ENCODE results near the gene YLPM1. TPM values are rescaled to one million over a fixed set of nuclear protein-coding genes. Genes with fewer than 3 reads are reported as not detected.

Gene YLPM1
- total RNA-seq, 1 donor from 2014 or later = 91.2 TPM

DNA sequence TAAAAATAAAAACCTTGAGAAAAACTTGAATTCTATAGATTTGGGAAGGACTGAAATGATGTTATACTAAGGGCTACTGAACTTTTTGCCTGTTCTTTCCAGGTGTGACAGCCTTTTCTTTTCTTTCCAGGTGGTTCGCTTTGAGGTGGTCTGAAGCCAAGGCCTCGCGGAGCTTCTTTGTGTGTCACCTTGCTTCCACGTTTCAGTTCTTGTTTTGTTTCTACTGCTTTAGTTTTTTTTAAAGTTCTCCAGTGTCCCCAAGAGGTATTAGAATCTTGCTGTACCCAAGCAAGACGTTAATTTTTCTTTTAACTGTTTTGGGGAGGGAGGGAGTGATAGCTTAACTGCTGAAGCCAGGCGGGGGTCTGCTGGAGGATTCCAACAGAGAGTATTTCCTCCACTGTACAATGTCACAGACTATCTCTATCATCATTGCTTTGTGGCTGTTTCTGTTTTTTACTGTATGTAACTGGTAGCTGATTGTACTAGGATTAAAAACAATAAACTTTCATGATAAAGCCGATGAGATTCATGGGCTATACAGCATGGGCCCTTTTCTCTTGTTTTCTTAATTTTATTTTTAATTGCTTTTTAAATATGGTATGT is 72.6 kb downstream of the YLPM1 start:
- intact Hi-C loops (cut with DNase I) = no loop called here
- ATAC-seq = no peak
- no peak for DNase-seq (ENCODE audit: low spot score)

DNA sequence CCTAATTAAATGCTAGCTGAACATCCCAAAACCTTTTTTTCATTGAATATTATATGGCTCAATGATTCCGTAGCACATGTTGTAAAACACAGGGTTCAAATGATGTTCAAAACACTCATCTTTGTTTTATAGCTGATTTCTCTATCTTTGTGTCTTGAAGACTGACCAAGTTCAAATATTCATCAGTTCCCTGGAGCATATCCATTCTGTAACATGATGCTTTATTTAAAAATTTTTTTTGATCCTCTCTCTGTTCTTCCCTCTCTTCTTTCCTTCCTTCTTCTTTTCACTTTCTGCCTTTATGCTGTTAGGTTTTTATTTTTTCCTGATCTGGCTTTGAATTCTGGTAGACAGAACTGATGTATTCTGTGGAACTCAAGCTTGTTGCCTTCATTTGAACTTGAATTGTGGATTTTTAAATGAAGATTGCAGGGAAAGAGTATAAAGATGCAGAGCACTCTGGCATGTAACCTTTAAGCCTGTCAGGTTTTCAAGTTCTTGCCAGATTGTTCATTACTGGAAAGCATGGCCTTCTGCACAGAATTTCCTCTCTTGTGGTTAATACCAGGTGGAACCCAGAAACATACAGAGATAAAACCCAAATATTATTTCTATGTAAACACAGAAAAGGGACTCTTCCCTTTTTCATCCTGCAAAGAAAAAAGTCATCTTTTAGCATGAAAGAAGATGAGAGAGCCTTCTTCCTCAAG is 73.3 kb downstream of the YLPM1 start:
- DNase-seq (ENCODE audit: low spot score) (no peak), ATAC-seq (peak; percentile 28)
- intact Hi-C loops (cut with DNase I) = no loop called here

DNA sequence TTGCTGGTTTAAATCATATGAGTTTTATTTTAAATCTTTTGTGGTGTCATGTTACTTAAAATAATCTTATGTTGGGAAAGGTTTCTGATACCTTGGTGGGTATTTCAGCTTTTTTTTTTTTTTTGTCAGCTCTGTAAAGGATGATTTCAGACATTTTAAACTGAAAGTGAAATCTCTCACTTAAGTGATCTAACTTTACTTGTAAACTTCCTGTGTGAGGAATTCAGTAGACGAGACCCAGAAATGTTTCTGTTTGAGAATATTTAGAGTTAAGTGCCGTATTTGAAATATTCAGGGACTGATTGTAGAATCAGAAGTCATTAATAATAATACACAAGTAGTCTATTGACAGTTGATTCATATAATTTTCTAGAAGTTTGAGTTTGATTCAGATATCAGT is 75.0 kb downstream of the YLPM1 start:
- intact Hi-C loops (cut with DNase I) = no loop called here
- DNase-seq (ENCODE audit: low spot score) = no peak
- ATAC-seq = no peak

GRCh38 chr14:74840603-74841030 is 77.5 kb downstream of the YLPM1 start:
- intact Hi-C loops (cut with DNase I) = no loop called here
- ATAC-seq (no peak), DNase-seq (ENCODE audit: low spot score) (no peak)

DNA sequence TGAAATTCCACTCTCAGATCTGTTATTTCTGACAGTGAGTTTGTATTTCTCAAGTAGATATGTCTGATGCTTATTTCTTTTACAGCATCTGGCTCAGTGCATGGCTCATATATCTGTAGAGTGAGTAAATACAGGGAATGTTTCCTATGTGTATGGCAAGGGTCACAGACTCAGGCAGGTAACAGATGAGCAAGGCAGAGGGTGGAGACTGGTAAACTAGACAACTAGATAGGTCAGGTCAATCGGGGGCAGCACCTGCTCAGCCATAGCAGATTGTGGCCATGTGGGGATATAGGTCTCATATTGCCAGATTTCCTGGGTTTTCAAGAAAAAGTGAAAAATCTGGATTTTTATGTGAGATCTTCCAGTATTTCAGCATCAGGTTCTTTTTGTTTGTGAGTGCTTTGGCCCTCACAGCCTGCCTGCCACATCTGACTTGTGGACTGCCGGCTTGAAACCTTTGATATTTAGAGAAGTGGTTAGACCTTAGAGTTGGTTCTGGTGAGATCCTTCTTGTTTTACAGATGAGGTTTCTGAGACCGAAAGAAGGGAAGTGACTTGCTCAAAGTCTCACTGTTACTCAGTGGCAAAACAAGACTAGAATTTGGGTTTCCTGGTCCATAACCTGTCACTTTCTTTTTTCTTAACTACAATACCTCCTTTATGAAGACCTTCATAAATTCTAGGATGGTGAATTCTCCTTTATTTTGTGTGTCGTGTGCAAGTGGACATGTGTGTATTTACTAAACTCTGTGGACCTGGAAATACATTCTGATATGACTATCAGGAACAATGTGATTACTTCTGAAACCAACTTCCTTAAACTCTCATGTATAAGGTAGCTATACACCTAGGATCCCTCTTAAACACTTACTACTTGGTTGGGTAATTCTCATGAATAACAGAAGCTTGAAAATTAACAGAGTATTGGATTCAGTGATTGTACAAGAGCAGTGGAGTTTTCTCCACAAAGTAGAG is 78.4 kb downstream of the YLPM1 start:
- DNase-seq (ENCODE audit: low spot score) (no peak), ATAC-seq (no peak)
- intact Hi-C loops (cut with DNase I) = no loop called here

GRCh38 chr14:74843653-74844052 is 80.5 kb downstream of the YLPM1 start:
- peak; percentile 65 for ATAC-seq
- intact Hi-C loops (cut with DNase I) = no loop called here
- DNase-seq (ENCODE audit: low spot score) = no peak

GRCh38 chr14:74846168-74846567 is 83.1 kb downstream of the YLPM1 start:
- ATAC-seq (peak; percentile 60), DNase-seq (ENCODE audit: low spot score) (no peak)
- intact Hi-C loops (cut with DNase I) = no loop called here

GRCh38 chr14:74846968-74847665 is 84.0 kb downstream of the YLPM1 start:
- no peak for ATAC-seq

GRCh38 chr14:74848768-74849167 is 85.7 kb downstream of the YLPM1 start:
- intact Hi-C loops (cut with DNase I) = no loop called here
- DNase-seq (ENCODE audit: low spot score) = no peak
- no peak for ATAC-seq

More at GRCh38 chr14:74846968-74847665, 84.0 kb downstream of the YLPM1 start:
- DNase-seq (ENCODE audit: low spot score) = no peak
- intact Hi-C loops (cut with DNase I) = no loop called here

DNA sequence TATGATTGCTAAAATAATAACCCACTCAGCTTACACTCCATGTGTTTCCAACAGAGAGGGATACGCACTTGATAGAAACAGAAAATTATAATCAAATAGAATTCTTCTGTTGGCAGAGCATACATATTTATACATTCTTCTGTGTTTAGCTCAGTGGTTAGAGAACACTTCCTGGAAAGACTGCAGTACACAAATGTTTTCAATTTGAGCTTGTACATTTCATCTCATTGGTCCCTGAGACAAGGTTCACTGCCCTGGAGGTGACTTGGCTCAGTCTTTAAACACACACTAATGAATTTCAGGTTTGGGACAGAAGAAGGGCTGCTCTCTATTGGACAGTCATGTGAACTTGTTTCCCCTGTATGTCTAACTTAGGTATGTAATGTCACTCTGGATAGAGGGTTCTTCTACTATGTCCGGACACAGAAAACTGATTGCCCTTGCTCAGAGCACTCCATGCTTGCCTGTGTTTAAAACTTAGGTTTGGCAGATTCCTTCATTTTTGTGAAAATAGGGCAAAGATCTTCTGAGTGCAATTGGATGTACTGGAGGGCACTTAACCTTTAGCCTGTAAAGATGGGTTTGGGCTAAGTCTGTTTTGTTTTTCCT is 89.9 kb downstream of the YLPM1 start:
- no peak for DNase-seq (ENCODE audit: low spot score)
- intact Hi-C loops (cut with DNase I) = no loop called here
- ATAC-seq = peak; percentile 53

DNA sequence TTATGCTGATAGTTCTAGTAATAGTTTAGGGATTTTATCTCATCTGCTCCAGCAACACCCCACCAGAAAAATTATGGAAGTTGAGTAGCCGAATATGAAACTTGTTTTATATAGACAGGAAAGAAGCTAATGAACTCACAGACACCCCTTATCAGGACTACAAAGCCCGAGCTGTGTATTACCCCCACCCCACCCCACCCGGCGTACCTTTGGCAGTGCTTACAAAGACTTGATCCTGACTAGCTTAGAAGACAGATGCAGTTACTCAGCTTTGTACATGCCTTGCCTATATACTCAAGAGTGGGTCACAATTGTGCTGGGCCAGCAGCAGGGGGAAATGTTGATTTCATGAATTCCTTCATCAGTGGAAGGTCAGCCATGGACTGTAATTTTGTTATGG is 90.5 kb downstream of the YLPM1 start:
- peak; percentile 37 for ATAC-seq
- no peak for DNase-seq (ENCODE audit: low spot score)
- intact Hi-C loops (cut with DNase I) = no loop called here

GRCh38 chr14:74855021-74855420 is 91.9 kb downstream of the YLPM1 start:
- intact Hi-C loops (cut with DNase I) = no loop called here
- no peak for DNase-seq (ENCODE audit: low spot score)
- peak; percentile 35 for ATAC-seq

GRCh38 chr14:74855945-74856344 is 92.8 kb downstream of the YLPM1 start:
- ATAC-seq = no peak
- DNase-seq (ENCODE audit: low spot score) = no peak
- intact Hi-C loops (cut with DNase I) = no loop called here

DNA sequence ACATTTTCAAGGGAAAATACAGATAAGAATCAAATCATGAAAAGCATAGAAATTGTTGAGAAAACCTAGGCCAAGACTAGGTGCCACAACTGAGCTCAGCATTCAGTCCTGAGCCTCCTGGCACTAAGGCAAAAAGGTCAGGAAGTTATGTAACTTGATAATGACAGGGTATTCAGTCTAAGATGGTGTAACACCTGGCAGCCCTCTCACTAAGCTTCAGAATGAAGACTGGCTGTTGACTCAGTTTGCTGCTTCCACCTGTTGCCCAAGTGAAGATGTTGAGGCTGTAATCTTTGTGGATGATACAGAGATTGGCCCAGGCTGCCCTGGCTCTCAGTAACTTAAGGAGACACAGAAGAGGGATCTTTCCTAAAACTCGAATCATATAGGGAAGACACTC is 93.2 kb downstream of the YLPM1 start:
- ATAC-seq (no peak), DNase-seq (ENCODE audit: low spot score) (no peak)
- intact Hi-C loops (cut with DNase I) = no loop called here

DNA sequence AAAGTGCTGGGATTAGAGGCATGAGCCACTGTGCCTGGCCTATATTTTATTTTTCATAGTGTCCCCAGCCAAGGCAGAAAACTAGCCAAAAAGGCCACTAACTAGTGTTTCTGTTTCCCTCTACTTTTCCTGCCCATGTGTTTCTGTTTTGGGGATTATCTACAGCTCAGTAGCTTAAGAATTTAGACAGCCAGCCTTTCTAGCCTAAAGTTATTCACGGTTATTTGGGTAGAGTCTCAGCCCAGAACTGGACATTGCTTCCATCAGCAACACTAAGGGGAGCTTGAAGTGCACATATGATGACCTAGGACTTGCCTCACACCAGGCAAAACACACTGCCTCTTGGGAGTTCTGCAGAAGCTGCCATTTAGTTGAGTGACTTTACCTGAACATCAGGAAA is 94.9 kb downstream of the YLPM1 start:
- DNase-seq (ENCODE audit: low spot score) (no peak), ATAC-seq (no peak)
- intact Hi-C loops (cut with DNase I) = no loop called here

DNA sequence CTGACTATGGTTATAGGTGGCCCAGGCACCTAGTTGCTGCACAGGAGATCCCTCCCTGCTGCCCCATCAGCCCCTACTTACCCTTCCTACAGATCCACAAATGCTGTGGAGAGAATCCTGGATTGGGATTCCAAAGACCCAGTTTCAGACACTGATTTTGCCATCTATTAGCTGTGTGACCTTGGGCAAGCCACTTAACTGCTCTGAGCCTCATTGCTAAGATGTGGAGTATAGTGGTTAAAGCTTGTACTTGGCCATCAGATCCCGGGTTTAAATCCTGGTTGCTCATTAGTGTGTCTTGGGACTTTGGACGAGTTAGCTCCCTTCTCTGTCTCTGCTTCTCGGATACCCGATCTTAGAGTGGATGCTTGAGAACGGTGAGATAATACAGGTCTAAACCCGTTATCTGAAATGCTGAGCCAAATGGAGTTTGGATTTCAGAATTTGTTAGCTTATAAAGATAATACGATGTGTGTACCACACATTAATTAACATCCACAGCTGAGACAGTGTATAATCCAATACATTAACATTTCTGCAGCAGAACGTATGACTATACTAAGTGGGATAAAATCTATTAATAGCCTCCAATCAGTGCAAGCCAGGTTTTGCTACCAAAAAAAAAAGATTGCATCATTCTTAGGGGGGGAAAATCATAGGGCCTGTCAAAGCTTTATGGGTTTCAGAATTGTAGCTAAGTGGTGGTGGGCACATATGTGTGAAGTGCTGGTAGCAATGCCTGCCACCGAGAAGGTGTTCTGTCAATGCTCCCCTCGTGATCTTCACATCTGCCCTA is 96.8 kb downstream of the YLPM1 start:
- intact Hi-C loops (cut with DNase I) = loop anchor here (5.0 kb wide), 1 partner anchor 47 kb away; no protein-coding TSS in a partner anchor
- no peak for DNase-seq (ENCODE audit: low spot score)
- ATAC-seq = no peak

- peak; percentile 84 for ATAC-seq
- intact Hi-C loops (cut with DNase I) = loop anchor here (5.0 kb wide), 1 partner anchor 46 kb away; no protein-coding TSS in a partner anchor
- DNase-seq (ENCODE audit: low spot score) = peak; percentile 95
These were observed 98.0 kb downstream of the YLPM1 start for GRCh38 chr14:74860899-74861733.
